Upper lobe of left lung (tissue), 6 donors: Measurements from ENCODE around the gene CNTNAP2. TPM values are rescaled to one million over a fixed set of nuclear protein-coding genes. Genes with fewer than 3 reads are reported as not detected.

Source experiments
- ATAC-seq, 2 donors: fragments of 200-7000 bp; cut with Tn5 transposase; one replicate each; pipeline ENCODE4 v1.9.1; 2022; ENCODE audit warnings: mild to moderate bottlenecking in 2 of 2, moderate library complexity in 2 of 2; ENCODE audit not compliant: low FRiP score in 2 of 2
- DNase-seq, 2 donors: peaks; one replicate each; pipeline ENCODE4 v3.0.0-alpha.2; 2019 to 2020
- H3K27ac ChIP-seq, 4 donors: fragments of 200-600 bp; sonication (generic); one replicate each; pipeline ENCODE4 v1.5.1; 2016 to 2019
- H3K27me3 ChIP-seq, 4 donors: fragments of 200-600 bp; sonication (generic); one replicate each; pipeline ENCODE4 v1.5.1; 2017 to 2019
- H3K36me3 ChIP-seq, 4 donors: fragments of 200-600 bp; sonication (generic); one replicate each; pipeline ENCODE4 v1.5.1; 2016 to 2019
- H3K4me1 ChIP-seq, 4 donors: fragments of 200-600 bp; sonication (generic); one replicate each; pipeline ENCODE4 v1.5.1; 2018 to 2019
- H3K4me3 ChIP-seq, 4 donors: fragments of 200-600 bp; sonication (generic); one replicate each; pipeline ENCODE4 v1.5.1; 2017 to 2019; ENCODE audit warnings: mild to moderate bottlenecking in 2 of 4, moderate library complexity in 1 of 4
- H3K9me3 ChIP-seq, 4 donors: fragments of 200-600 bp; sonication (generic); one replicate each; pipeline ENCODE4 v1.5.1; 2018 to 2019
- EP300 ChIP-seq, 4 donors: sonication (generic); formaldehyde crosslinking; IDR thresholded peaks; one replicate each; pipeline ENCODE4 v1.5.1; 2017; ENCODE audit warnings: antibody characterized with exemption in 4 of 4, control low read depth in 2 of 4
- POLR2A ChIP-seq, 4 donors: fragments of 450-650 bp; IDR thresholded peaks; one replicate each; pipeline ENCODE4 v1.5.1; 2016 to 2017; ENCODE audit warnings: antibody characterized with exemption in 4 of 4, mild to moderate bottlenecking in 2 of 4
- POLR2AphosphoS5 ChIP-seq, 2 donors: sonication (generic); formaldehyde crosslinking; IDR thresholded peaks; one replicate each; pipeline ENCODE4 v1.5.1; 2017; ENCODE audit warnings: antibody characterized with exemption in 2 of 2
- WGBS, 2 donors: methylation state at CpG; one replicate each; pipeline ENCODE4 v1.1.5; 2017 to 2018; 5-methylcytosine and 5-hydroxymethylcytosine counted together
- total RNA-seq, 6 donors: library from RNA; depleted of rRNA in 4 of 6; stranded (reverse); fragments of >200 nt in 4 of 6; gene quantifications; one replicate each; pipeline versions ENCODE4 v1.1.0 to v1.2.1, GENCODE V29; 2016 to 2021
- TF ChIP-seq, protein P1 (sequence below), 6 experiments: fragments of 450-650 bp in 4 of 6; fragments of 200-600 bp in 2 of 6; sonication (generic) in 2 of 6; IDR thresholded peaks; one replicate each; pipeline ENCODE4 v1.5.1; 2016 to 2019; ENCODE audit warnings: antibody characterized with exemption in 6 of 6
- donor health status: DM: no; HTN: no; CAD: no; lungs with moderate emphysema.
- donor health status: DM: no; HTN: yes; CAD: no; lungs with severe emphysema.

Gene CNTNAP2
- total RNA-seq, 6 donors from 2014 or later = 0.06 to 1.0 (median 0.37) TPM

DNA sequence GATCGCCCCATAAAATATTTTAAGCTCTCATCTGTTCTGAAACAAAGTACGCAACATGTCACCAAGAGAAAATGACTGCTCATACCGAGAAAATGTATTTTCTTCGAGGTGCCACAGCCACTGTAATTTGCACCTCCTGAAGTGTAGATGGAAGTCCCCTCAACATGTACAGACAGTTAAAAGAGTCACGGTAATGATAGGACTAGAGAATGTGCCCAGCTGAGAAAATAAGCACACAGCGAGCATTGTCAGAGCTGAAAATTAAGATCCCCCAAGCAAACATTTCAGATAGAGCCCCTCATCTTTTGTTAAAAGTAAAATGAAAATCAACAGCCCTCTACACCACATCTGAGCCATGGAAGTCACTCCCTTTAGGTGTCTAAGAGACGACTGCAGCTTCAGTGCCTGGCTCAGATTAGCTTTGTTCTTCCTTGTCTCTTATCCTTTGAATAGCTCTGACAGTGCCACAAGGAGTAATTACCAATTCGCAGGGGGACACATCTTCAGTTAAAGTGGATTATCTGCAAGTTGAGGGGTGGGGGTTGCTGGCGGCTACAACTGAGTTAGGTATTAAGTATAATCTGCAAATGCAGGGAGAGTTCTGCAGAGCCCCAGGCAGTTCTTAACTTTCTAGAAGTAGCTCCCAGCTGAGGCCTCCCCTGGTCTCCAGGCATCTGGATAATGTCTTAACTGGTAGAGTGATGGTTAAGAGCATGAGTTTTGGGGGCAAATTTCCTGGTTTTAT, 2251.3 kb downstream of the CNTNAP2 start:
- TF ChIP-seq, protein P1, sequence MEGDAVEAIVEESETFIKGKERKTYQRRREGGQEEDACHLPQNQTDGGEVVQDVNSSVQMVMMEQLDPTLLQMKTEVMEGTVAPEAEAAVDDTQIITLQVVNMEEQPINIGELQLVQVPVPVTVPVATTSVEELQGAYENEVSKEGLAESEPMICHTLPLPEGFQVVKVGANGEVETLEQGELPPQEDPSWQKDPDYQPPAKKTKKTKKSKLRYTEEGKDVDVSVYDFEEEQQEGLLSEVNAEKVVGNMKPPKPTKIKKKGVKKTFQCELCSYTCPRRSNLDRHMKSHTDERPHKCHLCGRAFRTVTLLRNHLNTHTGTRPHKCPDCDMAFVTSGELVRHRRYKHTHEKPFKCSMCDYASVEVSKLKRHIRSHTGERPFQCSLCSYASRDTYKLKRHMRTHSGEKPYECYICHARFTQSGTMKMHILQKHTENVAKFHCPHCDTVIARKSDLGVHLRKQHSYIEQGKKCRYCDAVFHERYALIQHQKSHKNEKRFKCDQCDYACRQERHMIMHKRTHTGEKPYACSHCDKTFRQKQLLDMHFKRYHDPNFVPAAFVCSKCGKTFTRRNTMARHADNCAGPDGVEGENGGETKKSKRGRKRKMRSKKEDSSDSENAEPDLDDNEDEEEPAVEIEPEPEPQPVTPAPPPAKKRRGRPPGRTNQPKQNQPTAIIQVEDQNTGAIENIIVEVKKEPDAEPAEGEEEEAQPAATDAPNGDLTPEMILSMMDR (IDR thresholded peaks at IDR 0.05) = no peak
- no peak for TF ChIP-seq POLR2A (IDR thresholded peaks at IDR 0.05)
- TF ChIP-seq EP300 (IDR thresholded peaks at IDR 0.05) = no peak
- TF ChIP-seq POLR2AphosphoS5 (IDR thresholded peaks at IDR 0.05) = no peak
- no peak overlapping the region for H3K27ac ChIP-seq
- ATAC-seq (no peak), DNase-seq (no peak)
- no peaks in the 10 kb centered on the region for H3K4me1 ChIP-seq
- H3K27me3 ChIP-seq = no peaks in the 10 kb centered on the region
- 91 to 92% methylated on average over 9 of the region's 9 CpGs for WGBS, 2 donors
- no peaks in the 10 kb centered on the region for H3K9me3 ChIP-seq
- no peak overlapping the region for H3K4me3 ChIP-seq
- no peaks in the 10 kb centered on the region for H3K36me3 ChIP-seq

DNA sequence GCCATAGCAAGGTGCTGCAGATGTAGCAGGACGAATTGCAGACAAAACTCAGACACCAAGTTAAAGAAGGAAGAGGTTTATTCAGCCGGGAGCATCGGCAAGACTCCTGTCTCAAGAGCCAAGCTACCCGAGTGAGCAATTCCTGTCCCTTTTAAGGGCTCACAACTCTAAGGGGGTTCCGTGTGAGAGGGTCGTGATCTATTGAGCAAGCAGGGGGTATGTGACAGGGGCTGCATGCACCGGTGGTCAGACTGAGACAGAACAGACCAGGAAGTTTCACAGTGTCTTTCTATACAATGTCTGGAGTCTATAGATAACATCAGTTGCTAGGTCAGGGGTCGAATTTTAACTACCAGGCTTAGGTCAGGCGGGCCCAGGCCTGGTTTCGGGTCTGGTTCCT, 2252.0 kb downstream of the CNTNAP2 start:
- TF ChIP-seq POLR2A (IDR thresholded peaks at IDR 0.05) (no peak), POLR2AphosphoS5 (IDR thresholded peaks at IDR 0.05) (no peak), EP300 (IDR thresholded peaks at IDR 0.05) (no peak)
- TF ChIP-seq, protein P1 (IDR thresholded peaks at IDR 0.05) = no peak
- Histone ChIP-seq H3K4me3 (no peak overlapping the region), H3K27ac (no peak overlapping the region), H3K36me3 (no peaks in the 10 kb centered on the region), H3K27me3 (no peaks in the 10 kb centered on the region), H3K4me1 (no peaks in the 10 kb centered on the region), H3K9me3 (no peaks in the 10 kb centered on the region)
- 82 to 88% methylated on average over 10 of the region's 10 CpGs for WGBS, 2 donors
- ATAC-seq (no peak), DNase-seq (no peak)

GRCh38 chr7:148371280-148371937, 2254.8 kb downstream of the CNTNAP2 start:
- no peaks in the 10 kb centered on the region for H3K9me3 ChIP-seq
- H3K36me3 ChIP-seq = no peaks in the 10 kb centered on the region
- no peak overlapping the region for H3K27ac ChIP-seq
- no peak overlapping the region for H3K4me3 ChIP-seq
- H3K27me3 ChIP-seq = no peaks in the 10 kb centered on the region
- no peak for ATAC-seq
- no peaks in the 10 kb centered on the region for H3K4me1 ChIP-seq
- TF ChIP-seq, protein P1 (IDR thresholded peaks at IDR 0.05) = no peak
- TF ChIP-seq POLR2AphosphoS5 (IDR thresholded peaks at IDR 0.05) = no peak
- no peak for TF ChIP-seq EP300 (IDR thresholded peaks at IDR 0.05)
- TF ChIP-seq POLR2A (IDR thresholded peaks at IDR 0.05) = no peak
- no peak for DNase-seq
- WGBS, 2 donors = 86 to 88% methylated on average over 11 of the region's 11 CpGs

DNA sequence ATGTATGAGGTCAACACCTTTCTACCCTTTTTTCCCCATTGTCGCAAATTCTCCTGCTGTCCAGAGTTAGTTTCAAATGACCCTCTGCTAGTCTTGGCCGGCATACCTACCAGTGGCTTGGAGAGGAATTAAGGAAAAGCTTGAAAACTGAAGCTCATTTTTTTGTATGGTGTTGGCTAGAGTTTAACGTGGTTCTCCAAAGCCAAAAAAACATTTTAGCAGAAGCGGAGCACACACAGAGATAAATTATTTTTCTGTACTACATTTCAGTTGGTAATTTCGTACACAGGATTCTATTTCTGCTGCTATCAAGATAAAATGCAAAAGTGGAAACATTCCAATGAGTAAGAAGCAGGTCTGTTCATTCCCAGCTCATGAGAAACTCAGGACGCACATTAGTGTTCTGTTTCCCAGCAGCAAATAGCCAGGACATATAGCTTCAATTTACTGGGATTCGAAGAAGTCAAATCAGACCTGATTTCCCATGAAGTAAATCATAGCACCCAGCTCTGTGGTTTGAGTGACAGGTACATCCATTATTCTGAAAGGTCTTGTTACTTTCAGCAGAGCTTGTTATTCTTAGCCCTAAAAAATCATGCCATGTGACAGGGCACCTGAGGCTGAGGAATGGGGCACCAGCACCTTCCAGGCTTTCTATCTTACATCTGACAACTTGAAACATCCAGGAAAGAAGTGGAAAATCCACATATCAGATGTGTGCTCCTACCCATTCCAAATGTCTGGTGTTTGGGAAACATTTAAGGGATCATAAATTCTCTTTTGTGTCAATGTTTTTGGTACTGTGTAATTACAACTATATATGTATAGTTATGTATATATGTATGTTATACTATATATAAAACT, 2258.0 kb downstream of the CNTNAP2 start:
- Histone ChIP-seq H3K9me3 (no peaks in the 10 kb centered on the region), H3K36me3 (no peaks in the 10 kb centered on the region), H3K27ac (no peak overlapping the region), H3K4me3 (no peak overlapping the region), H3K4me1 (no peaks in the 10 kb centered on the region), H3K27me3 (no peaks in the 10 kb centered on the region)
- DNase-seq (no peak), ATAC-seq (no peak)
- 68 to 80% methylated on average over 7 of the region's 7 CpGs for WGBS, 2 donors
- TF ChIP-seq POLR2A (IDR thresholded peaks at IDR 0.05) = no peak
- TF ChIP-seq, protein P1 (IDR thresholded peaks at IDR 0.05) = no peak
- no peak for TF ChIP-seq EP300 (IDR thresholded peaks at IDR 0.05)
- no peak for TF ChIP-seq POLR2AphosphoS5 (IDR thresholded peaks at IDR 0.05)
